Hepatic stellate cell (primary cell): ENCODE data around the gene KMT2A.
A peak's percentile ranks its signal among the peaks of the same experiment; 100 is the strongest.
"Not testable (repeated sequence)": the region's sequence is repeated elsewhere in the genome, so short reads cannot be mapped to it uniquely, and the experiment has no call there.

Experiments
- DNase-seq: peaks from one replicate; pipeline ENCODE4 v3.0.0; 2011; ENCODE audit warnings: low spot score

KMT2A gene

GRCh38 chr11:118435893-118436624 lies at the start of gene KMT2A:
TSS of gene KMT2A (plus strand) at chr11:118436492. CDS start at chr11:118436513, 21 bp downstream.
- DNase-seq: peak; percentile 92

GRCh38 chr11:118396097-118396501 lies 40.2 kb upstream of the KMT2A start:
- no peak for DNase-seq

- no peak for DNase-seq
Measured at GRCh38 chr11:118397448-118397847, 38.8 kb upstream of the KMT2A start.

- DNase-seq: no peak
Measured at GRCh38 chr11:118398791-118399559, 37.3 kb upstream of the KMT2A start.

GRCh38 chr11:118401151-118401879 lies 35.0 kb upstream of the KMT2A start, which contains the start of gene ATP5MG:
TSS of gene ATP5MG (plus strand) at chr11:118401606. CDS start at chr11:118401666, 60 bp downstream.
- DNase-seq: peak; percentile 83

GRCh38 chr11:118401880-118402590 lies 34.3 kb upstream of the KMT2A start:
- DNase-seq: peak; percentile 74

GRCh38 chr11:118402594-118402993 lies 33.7 kb upstream of the KMT2A start:
- DNase-seq: not testable (repeated sequence)

GRCh38 chr11:118406599-118407166 lies 29.6 kb upstream of the KMT2A start:
- no peak for DNase-seq

- DNase-seq: no peak
Measured at GRCh38 chr11:118410055-118410745, 26.1 kb upstream of the KMT2A start.

- no peak for DNase-seq
Measured at GRCh38 chr11:118411530-118411929, 24.8 kb upstream of the KMT2A start.

GRCh38 chr11:118412921-118413320 lies 23.4 kb upstream of the KMT2A start:
- no peak for DNase-seq

GRCh38 chr11:118415062-118415738 lies 21.1 kb upstream of the KMT2A start:
- no peak for DNase-seq

GRCh38 chr11:118415739-118416068 lies 20.6 kb upstream of the KMT2A start:
- peak; percentile 82 for DNase-seq

- not testable (repeated sequence) for DNase-seq
Measured at GRCh38 chr11:118416900-118417299, 19.4 kb upstream of the KMT2A start.

GRCh38 chr11:118417801-118418200 lies 18.5 kb upstream of the KMT2A start:
- DNase-seq: no peak

- no peak for DNase-seq
Measured at GRCh38 chr11:118418766-118419165, 17.5 kb upstream of the KMT2A start.

- DNase-seq: no peak
Measured at GRCh38 chr11:118427707-118428106, 8.6 kb upstream of the KMT2A start.

GRCh38 chr11:118430956-118431355 lies 5.3 kb upstream of the KMT2A start:
- no peak for DNase-seq

GRCh38 chr11:118434123-118434552 lies 2.2 kb upstream of the KMT2A start:
- DNase-seq: peak; percentile 28

GRCh38 chr11:118434553-118435289 lies 1.6 kb upstream of the KMT2A start:
- DNase-seq: peak; percentile 43
